GM21367 (cell line): ENCODE measurements around the gene ECEL1.

Experiments used
- ATAC-seq: cut with Tn5 transposase; IDR thresholded peaks from one replicate; pipeline ENCODE4 v1.9.1; 2021; ENCODE audit not compliant: unreplicated experiment

The ECEL1 gene

DNA sequence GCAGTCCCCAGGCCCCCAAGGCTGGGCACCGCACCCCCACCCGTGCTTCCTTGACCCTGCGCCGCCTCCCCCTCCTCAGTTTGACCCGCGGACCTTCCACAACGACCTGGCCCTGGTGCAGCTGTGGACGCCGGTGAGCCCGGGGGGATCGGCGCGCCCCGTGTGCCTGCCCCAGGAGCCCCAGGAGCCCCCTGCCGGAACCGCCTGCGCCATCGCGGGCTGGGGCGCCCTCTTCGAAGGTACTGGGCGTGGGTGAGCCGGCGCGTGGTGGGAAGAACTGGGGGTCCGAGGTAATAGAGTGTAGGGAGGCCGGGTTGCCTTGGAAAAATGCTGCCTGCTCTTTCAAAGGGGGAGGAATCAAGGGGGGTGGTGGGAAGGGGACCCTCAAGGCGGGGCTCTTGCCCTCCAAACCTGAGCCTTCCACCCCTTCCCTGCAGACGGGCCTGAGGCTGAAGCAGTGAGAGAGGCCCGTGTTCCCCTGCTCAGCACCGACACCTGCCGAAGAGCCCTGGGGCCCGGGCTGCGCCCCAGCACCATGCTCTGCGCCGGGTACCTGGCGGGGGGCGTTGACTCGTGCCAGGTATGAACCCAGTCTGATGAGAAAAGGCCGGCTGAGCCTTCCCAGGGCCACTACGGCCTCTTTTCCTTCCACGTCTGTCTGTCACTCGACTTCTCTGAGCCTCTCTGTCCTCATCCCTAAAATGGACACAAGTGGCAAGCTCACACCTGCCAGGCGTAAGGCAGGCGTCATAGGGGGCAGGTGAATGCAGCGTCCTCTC is 35.2 kb upstream of the ECEL1 start:
- ATAC-seq: no peak

GRCh38 chr2:232521959-232522622 is 34.5 kb upstream of the ECEL1 start:
- no peak for ATAC-seq

GRCh38 chr2:232521098-232521497 is 33.5 kb upstream of the ECEL1 start:
- ATAC-seq: no peak

GRCh38 chr2:232520489-232520888 is 32.9 kb upstream of the ECEL1 start:
- ATAC-seq: no peak

DNA sequence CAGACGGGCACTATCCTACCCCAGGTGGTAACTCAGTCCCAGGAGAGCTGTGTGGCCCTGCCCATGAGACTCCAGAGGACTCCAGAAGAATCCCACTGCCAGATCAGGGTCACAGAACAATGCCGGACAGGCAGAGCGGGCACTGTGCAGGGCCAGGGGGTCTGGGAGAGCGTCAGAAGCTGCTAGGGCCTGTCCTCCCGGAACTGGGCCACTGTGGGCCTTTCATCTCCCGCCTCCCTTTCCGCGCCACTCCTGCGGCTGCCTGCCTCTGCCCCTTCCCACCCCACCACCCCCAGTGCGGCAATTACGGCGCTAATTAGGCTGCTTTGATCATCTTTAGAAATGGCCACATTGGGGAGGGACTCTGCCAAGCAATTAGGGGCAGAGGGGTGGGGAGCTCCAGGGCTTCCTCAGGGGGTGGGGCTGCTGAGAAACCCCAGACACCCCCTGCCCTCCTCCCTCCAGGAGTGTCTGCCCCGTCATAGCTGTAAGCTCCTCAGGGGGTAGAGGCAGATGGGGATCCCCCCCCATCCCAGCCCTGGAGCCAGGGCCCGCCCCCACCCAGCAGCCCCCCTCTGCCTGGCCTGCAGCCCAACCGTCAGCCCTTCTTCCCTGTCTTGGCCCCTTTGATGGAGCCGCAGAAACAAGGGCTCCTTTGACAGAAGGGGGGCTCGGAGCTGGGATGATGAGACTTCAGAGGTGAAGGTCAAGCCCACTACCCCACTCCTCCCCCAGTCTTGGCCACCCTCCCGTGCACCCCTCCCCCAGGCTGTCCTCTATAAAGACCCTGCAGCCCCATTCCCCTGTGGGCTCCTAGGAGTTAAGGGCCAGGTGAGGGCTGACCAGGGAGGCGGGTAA is 32.2 kb upstream of the ECEL1 start, which contains the start of gene PRSS56:
Gene PRSS56, plus strand, starts transcription at position 808 of the 858 bp plus-strand sequence. CDS start 211 bp downstream, outside the sequence.
- no peak for ATAC-seq

DNA sequence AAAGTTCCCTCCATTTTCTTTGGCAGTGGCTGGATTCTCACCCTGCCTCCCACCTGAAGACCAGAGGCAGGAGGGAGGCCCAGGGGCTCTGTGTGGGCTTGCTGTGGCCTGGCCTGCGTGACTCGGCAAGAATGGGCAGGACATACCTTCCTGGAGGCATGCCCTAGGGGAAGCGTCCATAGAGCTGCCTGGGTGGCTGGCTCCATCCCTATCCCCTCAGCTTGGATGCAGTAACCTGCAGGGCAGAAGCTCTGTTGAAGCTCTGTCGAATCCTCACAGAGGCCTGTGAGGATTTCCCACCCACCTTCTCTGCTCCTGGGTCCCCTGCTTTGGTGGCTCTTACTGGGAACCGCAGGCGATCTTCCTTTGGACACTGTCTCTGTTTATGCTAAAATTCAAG is 31.2 kb upstream of the ECEL1 start:
- no peak for ATAC-seq

GRCh38 chr2:232516551-232516950 is 28.9 kb upstream of the ECEL1 start:
- no peak for ATAC-seq

GRCh38 chr2:232515639-232516038 is 28.0 kb upstream of the ECEL1 start:
- no peak for ATAC-seq

- no peak for ATAC-seq
These were observed 25.7 kb upstream of the ECEL1 start for GRCh38 chr2:232513353-232513752.

GRCh38 chr2:232512602-232513001 is 25.0 kb upstream of the ECEL1 start:
- no peak for ATAC-seq

- no peak for ATAC-seq
These were observed 23.8 kb upstream of the ECEL1 start for GRCh38 chr2:232511336-232511890.

DNA sequence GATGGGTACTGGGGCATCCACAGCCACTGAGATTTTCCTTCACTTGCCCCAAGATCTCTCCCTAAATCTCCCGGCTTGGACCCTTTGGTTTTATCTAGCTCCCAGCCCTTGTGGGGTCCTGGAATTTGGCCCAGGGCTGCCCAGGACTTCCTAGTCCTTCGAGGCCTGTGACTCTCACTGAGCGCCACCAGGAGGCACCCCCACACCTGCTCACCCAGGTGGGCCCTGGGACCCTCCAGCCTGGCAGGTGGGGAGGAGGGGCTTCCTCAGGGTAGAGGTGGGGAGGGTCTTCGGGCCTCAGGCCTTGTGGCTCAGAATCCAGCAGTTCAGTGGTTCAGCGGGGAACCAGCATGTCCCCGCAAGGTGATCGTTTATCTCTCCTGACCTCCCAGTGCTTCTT is 20.6 kb upstream of the ECEL1 start:
- ATAC-seq: no peak

GRCh38 chr2:232506709-232507108 is 19.1 kb upstream of the ECEL1 start:
- no peak for ATAC-seq

DNA sequence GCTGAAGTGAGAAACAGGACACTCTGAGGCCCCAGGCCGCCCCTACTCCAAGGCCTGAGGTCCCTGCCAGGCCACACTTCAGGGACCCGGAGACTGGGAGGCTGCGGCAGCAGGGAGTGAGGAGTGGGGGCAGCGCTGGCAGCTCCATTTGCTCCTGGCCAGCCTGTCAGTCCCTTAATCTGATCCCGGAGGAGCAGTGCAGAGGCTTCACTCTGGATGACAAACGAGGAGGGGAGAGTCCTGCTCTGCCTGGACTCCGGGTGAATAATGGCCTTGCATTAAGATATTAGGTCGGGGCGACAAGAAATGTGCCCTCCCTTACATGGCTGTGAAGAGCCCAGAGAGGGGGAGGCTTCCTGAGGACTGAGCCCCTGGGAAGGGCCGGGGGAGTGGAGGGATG is 18.2 kb upstream of the ECEL1 start:
- ATAC-seq: no peak

GRCh38 chr2:232504438-232504837 is 16.8 kb upstream of the ECEL1 start:
- no peak for ATAC-seq

GRCh38 chr2:232503809-232504323 is 16.2 kb upstream of the ECEL1 start:
- ATAC-seq: no peak

GRCh38 chr2:232502911-232503808 is 15.5 kb upstream of the ECEL1 start:
- no peak for ATAC-seq

GRCh38 chr2:232502511-232502910 is 14.9 kb upstream of the ECEL1 start:
- ATAC-seq: no peak

GRCh38 chr2:232501794-232502390 is 14.3 kb upstream of the ECEL1 start:
- ATAC-seq: no peak

GRCh38 chr2:232501331-232501771 is 13.7 kb upstream of the ECEL1 start:
- ATAC-seq: no peak
